ENCODE measurements around the gene LSAMP. TPM values are rescaled to one million over a fixed set of nuclear protein-coding genes. Genes with fewer than 3 reads are reported as not detected.

The LSAMP gene
- total RNA-seq (2022) (not detected in 2 replicates), Bru-seq, nascent RNA (percentile 6 among the genes with signal in this experiment), BruChase-seq, experiment 1, labeled RNA remaining after a 2-hour chase (percentile 6 among the genes with signal in this experiment), BruChase-seq, experiment 2, labeled RNA remaining after a 6-hour chase (percentile 3 among the genes with signal in this experiment)
- long read RNA-seq, partial matches to known transcripts, result 0 of 1 reads
- long read RNA-seq, other reads (novel, unspliced or antisense), result 1 of 1 reads

GRCh38 chr3:116445311-116445841 is at the start of gene LSAMP:
Gene LSAMP (minus strand): TSS chr3:116445487.
- Mint-ChIP-seq H3K4me3 (ENCODE audit: unreplicated experiment) (peak within 1 kb of the TSS; percentile 34), H3K27ac (ENCODE audit: unreplicated experiment) (no peak within 1 kb of the TSS), H3K9me3 (ENCODE audit: unreplicated experiment) (no peaks in the 10 kb centered on the region), H3K4me1 (ENCODE audit: low read depth, unreplicated experiment) (no peaks in the 10 kb centered on the region), H3K36me3 (ENCODE audit: insufficient read depth, unreplicated experiment) (no peaks in the 10 kb centered on the region), H3K27me3 (ENCODE audit: insufficient read depth, unreplicated experiment) (peaks cover 3% of the 10 kb centered on the region)
- Histone ChIP-seq H3K9me3 (no peaks in the 10 kb centered on the region), H3K4me3 (ENCODE audit: low read depth, low read length) (no peak within 1 kb of the TSS), H3K4me1 (no peaks in the 10 kb centered on the region), H3K27me3 (replicated peaks; ENCODE audit: control insufficient read depth, insufficient read depth, low read length) (no peaks in the 10 kb centered on the region), H3K36me3 (ENCODE audit: control insufficient read depth, insufficient read depth, low read length) (no peaks in the 10 kb centered on the region)
- DNase-seq, result no peak
- CTCF ChIA-PET, result no interaction called here
- intact Hi-C loops (cut with micrococcal nuclease; ENCODE audit: unreplicated experiment), result no loop called here
- TF ChIP-seq CTCF (IDR thresholded peaks at IDR 0.05; ENCODE audit: insufficient read depth in 1 of 2, low read depth in 1 of 2, low read length in 1 of 2, severe bottlenecking in 1 of 2, unreplicated experiment in 1 of 2), result no peak
- BruUV-seq (replicated peaks), result no TSS peak
- POLR2A ChIA-PET, result no interaction called here

- H3K27ac Mint-ChIP-seq (ENCODE audit: unreplicated experiment), result no peak overlapping the region
- H3K4me1 Mint-ChIP-seq (ENCODE audit: low read depth, unreplicated experiment), result no peaks in the 10 kb centered on the region
- no peaks in the 10 kb centered on the region for H3K36me3 Mint-ChIP-seq (ENCODE audit: insufficient read depth, unreplicated experiment)
- H3K4me3 Mint-ChIP-seq (ENCODE audit: unreplicated experiment), result no peak overlapping the region
- no peak for DNase-seq
- BruUV-seq (replicated peaks), result no TSS peak
- no peaks in the 10 kb centered on the region for H3K27me3 ChIP-seq (replicated peaks; ENCODE audit: control insufficient read depth, insufficient read depth, low read length)
- H3K27me3 Mint-ChIP-seq (ENCODE audit: insufficient read depth, unreplicated experiment), result no peaks in the 10 kb centered on the region
- no peak overlapping the region for H3K4me3 ChIP-seq (ENCODE audit: low read depth, low read length)
- no peak for TF ChIP-seq CTCF (IDR thresholded peaks at IDR 0.05; ENCODE audit: insufficient read depth in 1 of 2, low read depth in 1 of 2, low read length in 1 of 2, severe bottlenecking in 1 of 2, unreplicated experiment in 1 of 2)
- H3K4me1 ChIP-seq, result no peaks in the 10 kb centered on the region
- H3K36me3 ChIP-seq (ENCODE audit: control insufficient read depth, insufficient read depth, low read length), result no peaks in the 10 kb centered on the region
- ChIA-PET CTCF (no interaction called here), POLR2A (no interaction called here)
- no peaks in the 10 kb centered on the region for H3K9me3 ChIP-seq
- H3K9me3 Mint-ChIP-seq (ENCODE audit: unreplicated experiment), result no peaks in the 10 kb centered on the region
- intact Hi-C loops (cut with micrococcal nuclease; ENCODE audit: unreplicated experiment), result no loop called here
Measured at GRCh38 chr3:116492379-116492778, 47.1 kb upstream of the LSAMP start.

- ChIA-PET POLR2A (no interaction called here), CTCF (no interaction called here)
- Mint-ChIP-seq H3K27me3 (ENCODE audit: insufficient read depth, unreplicated experiment) (no peaks in the 10 kb centered on the region), H3K4me3 (ENCODE audit: unreplicated experiment) (no peak overlapping the region), H3K36me3 (ENCODE audit: insufficient read depth, unreplicated experiment) (no peaks in the 10 kb centered on the region), H3K9me3 (ENCODE audit: unreplicated experiment) (peaks cover 5% of the 10 kb centered on the region), H3K27ac (ENCODE audit: unreplicated experiment) (no peak overlapping the region), H3K4me1 (ENCODE audit: low read depth, unreplicated experiment) (no peaks in the 10 kb centered on the region)
- intact Hi-C loops (cut with micrococcal nuclease; ENCODE audit: unreplicated experiment), result no loop called here
- H3K36me3 ChIP-seq (ENCODE audit: control insufficient read depth, insufficient read depth, low read length), result no peaks in the 10 kb centered on the region
- no peaks in the 10 kb centered on the region for H3K4me1 ChIP-seq
- no peak for DNase-seq
- no peak overlapping the region for H3K4me3 ChIP-seq (ENCODE audit: low read depth, low read length)
- no peaks in the 10 kb centered on the region for H3K9me3 ChIP-seq
- BruUV-seq (replicated peaks), result no TSS peak
- H3K27me3 ChIP-seq (replicated peaks; ENCODE audit: control insufficient read depth, insufficient read depth, low read length), result no peaks in the 10 kb centered on the region
- TF ChIP-seq CTCF (IDR thresholded peaks at IDR 0.05; ENCODE audit: insufficient read depth in 1 of 2, low read depth in 1 of 2, low read length in 1 of 2, severe bottlenecking in 1 of 2, unreplicated experiment in 1 of 2), result no peak
Measured at GRCh38 chr3:116483135-116483534, 37.8 kb upstream of the LSAMP start.

Measured in Caco-2 (cell line).